Renal cortical epithelial cell (primary cell): ENCODE results near the gene PRXL2B. TPM values are rescaled to one million over a fixed set of nuclear protein-coding genes. Genes with fewer than 3 reads are reported as not detected.
A peak's percentile ranks its signal among the peaks of the same experiment; 100 is the strongest.
"Not testable (repeated sequence)": the region's sequence is repeated elsewhere in the genome, so short reads cannot be mapped to it uniquely, and the experiment has no call there.

ENCODE experiments used
- DNase-seq: peaks from one replicate; pipeline ENCODE4 v3.0.0-alpha.2; 2011; ENCODE audit warnings: low read depth
- total RNA-seq: library from RNA; depleted of rRNA; stranded (reverse); fragments of >200 nt; gene quantifications from 2 replicates; pipeline ENCODE4 v1.2.3, GENCODE V29; 2014

PRXL2B gene
- total RNA-seq, 1 donor from 2014 or later: 27.1 TPM

GRCh38 chr1:2564006-2564814, 22.4 kb upstream of the PRXL2B start:
- no peak for DNase-seq

DNA sequence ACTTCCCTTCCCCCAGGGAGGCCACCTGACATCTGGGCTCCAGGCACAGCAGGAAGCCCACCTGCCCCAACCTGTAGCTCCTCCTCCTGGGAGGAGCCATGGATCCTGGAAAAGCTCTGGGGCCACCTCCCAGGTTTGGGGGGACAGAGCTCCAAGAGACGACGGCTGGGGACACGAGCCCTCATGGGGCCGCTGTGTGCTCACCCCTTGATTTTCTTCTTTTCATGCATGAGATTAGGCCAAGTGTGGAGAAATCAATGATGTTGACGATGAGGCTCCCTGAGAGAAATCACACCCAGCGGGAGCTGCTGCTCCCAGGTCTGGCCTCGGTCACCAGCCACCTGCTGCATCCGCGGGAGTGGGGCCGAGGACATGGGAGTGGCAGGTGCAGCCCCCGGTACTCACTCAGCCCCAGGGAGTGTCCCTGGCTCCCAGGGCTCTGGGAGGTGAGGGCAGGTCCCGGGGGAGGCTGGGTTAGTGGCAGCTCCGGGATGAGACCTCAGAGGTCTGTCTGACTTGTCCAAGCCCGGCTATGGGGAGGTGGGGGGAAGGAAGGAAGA, 21.7 kb upstream of the PRXL2B start:
- DNase-seq: no peak

DNA sequence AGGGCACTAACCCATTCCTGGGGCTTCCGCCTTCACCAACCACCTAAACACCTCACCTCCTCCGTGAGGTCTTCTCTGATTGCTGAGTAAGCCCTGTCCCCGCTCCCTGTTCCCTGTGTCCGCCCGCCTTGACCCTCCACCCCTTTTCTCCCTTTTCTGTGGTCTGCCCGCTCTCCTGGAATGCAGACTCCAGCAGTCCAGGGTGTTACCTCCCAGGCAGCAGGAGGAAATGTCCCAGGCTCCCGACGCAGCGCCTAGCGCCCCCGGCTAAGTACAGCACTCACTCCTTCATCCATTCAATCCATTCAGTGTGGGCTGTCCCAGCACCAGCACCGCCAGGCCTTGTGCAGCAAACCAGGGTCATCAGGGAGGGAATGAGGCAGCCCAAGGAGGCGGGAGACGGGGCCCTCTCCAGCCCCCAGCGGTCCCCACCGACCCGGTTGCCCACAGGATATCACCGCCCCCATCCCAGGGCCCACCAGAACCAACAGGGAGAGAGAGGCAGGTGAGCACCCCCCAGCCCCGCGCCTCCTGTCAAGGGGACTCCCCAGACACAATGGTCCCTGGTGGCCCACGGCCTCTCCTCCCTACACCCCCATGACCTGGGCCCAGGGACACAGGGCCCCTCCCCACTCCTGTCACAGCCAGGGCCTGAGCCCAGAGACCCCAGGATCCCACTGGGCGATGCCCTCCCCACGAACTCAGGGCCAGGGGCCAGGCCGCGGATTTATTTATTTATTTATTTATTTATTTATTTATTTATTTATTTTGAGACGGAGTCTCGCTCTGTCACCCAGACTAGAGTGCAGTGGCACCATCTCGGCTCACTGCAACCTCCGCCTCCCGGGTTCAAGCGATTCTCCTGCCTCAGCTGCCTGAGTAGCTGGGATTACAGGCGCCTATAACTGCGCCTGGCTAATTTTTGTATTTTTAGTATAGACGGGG, 20.2 kb upstream of the PRXL2B start:
- DNase-seq: peak; percentile 78

DNA sequence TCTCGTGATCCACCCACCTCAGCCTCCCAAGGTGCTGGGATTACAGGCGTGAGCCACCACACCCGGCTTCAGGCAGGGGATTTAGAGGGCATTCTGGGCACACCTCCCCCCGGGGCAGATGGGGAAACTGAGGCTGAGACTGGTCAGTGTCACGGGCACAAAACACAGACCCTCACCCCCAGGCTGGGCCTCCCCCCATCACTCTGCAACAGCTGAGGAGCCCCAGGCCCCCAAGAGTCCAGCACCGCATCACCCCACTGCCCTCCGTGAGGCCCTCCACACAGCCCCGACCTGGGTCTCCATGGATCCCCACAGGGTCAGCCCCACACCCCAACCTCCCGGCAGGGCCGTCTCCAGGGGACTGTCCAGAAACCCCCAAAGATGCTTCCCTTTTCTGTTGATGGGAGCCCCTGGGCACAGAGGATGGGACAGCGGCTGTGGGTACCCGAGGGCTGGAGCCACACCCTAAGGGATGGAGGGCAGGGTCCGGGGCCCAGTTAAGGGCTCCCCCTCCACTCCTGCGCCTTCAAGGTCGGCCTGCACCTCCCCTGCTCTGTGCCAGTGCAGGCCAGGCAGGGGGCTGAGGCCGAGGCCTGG, 19.4 kb upstream of the PRXL2B start:
- DNase-seq: no peak

DNA sequence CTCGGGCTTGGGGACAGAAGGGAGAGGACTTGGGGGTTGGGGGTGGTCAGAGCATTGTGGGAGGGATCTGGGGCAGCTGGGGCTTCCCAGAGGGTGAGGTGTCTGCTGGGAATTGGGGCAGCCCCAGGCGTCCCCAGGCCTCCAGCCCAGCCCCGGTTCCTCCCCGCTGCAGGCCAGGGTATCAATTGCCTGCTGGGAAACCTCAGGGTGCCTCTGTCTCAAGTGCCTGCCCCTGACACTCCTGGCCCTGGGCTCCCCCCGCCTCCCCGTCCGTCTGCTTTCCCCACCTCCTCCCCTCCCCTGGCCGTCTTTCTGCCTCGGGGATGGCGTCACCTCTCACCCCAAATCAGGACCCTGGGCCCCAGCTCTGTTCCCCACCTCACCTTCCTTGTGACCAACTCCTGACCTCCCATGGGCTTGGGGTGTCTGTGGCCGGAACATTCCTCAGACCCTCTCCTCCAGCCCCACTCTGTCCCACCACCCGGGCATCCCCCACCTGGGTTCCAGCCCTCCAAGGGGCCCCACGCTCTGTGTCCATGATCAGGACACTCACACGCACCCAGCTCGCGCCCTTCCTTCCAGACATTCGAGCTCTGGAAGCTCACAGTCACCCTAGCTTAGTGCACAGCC, 18.3 kb upstream of the PRXL2B start:
- DNase-seq: not testable (repeated sequence)

DNA sequence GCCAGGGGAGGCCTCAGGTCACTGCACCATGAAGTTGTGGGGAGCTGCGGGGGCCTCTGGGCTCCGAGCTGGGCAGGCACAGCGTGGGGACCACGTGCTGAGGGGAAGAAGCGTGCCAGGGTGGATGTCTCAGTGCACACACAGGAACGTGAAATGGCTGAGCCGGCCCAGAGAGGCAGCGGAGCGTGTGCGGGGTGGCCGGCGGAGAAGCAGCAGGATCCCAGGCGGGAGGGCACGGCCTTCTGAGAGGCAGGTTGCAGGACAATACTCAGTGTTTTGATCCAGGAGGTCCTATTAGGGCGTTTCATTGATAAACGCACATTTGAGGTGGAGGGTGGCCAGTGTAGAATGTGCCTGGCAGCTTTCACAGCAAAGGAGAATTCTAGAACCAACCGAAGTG, 17.5 kb upstream of the PRXL2B start:
- no peak for DNase-seq

DNA sequence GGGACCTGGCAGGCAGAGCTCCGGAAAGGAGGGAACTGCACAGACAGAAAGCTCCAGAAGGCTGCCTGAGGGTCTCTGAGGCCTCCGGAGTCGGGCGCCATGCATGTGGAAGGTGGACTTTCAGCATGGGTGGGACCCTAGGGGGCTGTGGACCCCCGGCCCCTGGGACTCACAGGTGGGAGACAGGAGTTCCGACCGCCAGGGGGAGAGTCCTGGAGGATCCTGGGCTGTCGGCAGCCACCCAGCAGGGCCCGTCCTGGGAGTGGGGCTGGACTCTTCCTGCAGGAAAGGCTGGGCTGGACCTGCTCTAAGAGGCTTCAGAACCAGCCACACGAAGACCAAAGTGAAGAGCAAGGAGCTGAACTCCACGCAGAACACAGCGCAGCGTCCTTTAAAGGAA, 16.9 kb upstream of the PRXL2B start:
- not testable (repeated sequence) for DNase-seq

DNA sequence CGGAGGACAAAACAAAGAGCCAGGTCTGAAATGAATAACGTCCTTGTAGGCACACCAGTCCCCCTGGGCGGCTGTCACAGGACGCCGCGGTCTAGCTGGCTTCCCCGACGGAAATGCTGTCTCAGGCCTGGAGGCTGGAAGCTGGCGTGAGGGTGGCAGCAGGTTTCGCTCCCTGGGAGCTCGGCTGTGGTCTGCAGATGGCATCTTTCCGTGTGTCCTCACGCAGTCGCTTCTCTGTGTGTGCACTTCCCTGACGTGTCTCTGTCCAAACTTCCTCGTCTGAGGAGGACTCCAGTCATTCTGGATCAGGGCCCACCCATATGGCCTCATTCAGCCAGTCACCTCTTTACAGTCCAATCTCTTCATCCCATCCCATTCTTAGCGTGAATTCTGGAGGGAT, 16.2 kb upstream of the PRXL2B start:
- no peak for DNase-seq

DNA sequence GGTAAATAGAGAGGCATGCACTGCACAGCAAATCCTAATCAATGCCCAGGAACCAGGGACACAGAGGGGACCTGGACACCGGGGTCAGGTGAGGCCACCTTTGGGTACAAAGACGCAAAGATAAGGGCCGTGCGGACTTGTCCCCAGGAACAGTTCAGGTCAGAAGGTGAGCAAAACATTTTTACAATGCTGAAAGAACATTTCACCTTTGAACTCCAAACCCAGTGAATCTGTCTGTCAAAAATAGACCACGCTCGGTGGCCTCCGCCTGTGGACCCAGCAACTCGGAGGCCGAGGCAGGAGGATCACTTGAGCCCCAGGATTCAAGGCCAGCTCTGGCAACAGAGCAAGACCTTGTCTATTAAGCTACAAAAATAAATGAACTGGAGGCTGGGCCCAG, 15.2 kb upstream of the PRXL2B start:
- no peak for DNase-seq

- DNase-seq: no peak
Observed at GRCh38 chr1:2573250-2573920, 13.2 kb upstream of the PRXL2B start.

- no peak for DNase-seq
Observed at GRCh38 chr1:2574350-2574749, 12.2 kb upstream of the PRXL2B start.

- no peak for DNase-seq
Observed at GRCh38 chr1:2575801-2576663, 10.5 kb upstream of the PRXL2B start.

DNA sequence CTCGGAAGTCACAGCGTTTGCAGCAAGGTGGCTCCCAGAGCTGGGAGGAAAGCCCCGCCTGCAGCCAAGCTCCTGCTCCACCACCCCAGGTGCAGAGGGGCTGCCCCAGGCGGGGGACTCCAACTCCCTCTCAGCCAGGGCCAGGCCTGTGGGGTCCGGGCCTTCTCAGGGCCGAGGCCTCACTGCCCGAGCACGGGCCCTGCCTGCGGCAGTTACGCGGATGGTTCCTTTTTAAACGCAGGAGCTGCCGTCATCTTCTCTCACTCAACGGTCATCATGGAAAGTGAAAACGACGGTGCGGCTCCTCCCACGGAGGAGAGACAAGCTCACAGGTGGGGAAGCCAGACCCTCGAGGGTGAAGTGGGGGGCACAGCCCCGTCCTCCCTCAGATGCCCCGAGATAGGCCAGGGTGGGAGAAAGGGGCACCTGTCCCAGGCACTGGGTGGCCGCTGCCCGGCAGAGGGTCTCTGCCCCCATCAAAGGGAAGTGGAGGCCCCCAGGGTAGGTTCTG, 9.0 kb upstream of the PRXL2B start:
- not testable (repeated sequence) for DNase-seq

DNA sequence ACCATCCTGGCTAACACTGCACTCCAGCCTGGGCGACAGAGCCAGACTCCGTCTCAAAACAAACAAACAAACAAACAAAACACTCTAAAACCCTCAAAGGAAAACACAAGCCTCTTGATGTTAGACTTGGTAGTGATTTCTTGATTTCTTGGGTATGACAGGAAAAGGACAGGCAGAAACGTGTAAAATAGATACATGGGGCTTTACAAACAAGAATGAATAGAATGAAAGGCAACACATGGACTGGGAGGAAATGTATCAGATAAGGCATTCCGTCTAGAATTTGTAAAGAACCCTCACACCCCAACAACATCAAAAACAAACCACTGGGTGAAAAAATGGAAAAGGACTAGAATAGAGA, 7.8 kb upstream of the PRXL2B start:
- no peak for DNase-seq

- no peak for DNase-seq
Observed at GRCh38 chr1:2580691-2581090, 5.9 kb upstream of the PRXL2B start.

- DNase-seq: peak; percentile 53
Observed at GRCh38 chr1:2582391-2582790, 4.2 kb upstream of the PRXL2B start.

GRCh38 chr1:2583331-2583791, 3.2 kb upstream of the PRXL2B start:
- no peak for DNase-seq

DNA sequence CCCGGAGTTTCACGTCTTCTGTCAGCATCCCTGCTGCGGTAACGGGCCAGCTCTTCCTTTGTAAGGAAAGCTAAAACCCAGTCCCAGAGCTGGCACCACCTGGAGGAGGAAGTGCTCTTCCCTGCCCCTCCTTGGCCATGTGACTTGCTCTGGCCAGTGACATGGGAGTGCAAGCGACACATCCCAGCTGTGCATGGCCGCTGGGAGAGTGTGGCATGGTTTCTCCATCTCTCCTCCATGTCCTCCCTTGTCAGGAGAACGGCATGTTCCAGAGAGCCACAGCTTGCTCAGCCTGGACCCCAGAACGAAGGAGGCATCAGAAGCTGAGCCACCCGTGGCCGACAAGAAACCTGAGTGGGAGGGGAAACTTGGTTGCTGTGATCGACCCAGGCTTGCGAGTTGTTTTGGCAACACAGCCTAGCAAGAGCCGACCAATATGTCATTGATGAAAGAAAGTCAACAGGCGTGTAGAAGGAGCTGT, 2.7 kb upstream of the PRXL2B start:
- DNase-seq: no peak

DNA sequence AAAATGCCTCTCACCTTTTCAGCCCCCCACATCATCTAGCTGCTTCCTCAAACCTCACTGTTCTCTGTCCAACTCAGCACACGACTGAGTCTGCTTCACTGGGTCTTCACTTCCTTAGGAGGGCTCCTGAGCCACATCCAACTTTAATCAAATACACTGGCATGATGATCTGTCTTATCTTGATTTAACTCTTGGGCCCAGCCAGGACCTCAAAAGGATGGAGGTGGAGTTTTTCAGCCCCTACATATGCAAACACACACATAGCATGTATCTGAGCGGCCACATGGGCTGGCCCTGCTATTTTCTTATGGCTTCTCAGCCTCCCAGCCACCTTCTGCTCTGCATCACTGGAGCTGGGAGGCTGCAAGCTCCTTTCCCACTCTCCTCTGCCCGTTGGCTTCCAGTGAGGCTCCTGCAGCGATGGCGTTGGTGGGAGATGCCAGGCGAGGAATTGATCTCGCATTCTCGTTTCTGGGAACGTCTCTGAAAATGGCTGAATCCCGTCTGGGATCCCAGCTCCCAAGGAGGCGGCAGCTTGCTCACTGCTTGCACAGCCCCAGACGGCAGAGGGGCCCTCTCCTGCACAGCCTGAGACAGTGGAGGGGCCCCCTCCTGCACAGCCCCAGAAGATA, 1.8 kb upstream of the PRXL2B start:
- no peak for DNase-seq
